ENCODE results near the gene MAGI1. TPM values are rescaled to one million over a fixed set of nuclear protein-coding genes. Genes with fewer than 3 reads are reported as not detected.

Gene MAGI1
- polyA plus RNA-seq, 1 of the 3 experiments (the other 2 are of a cell fraction), result 10.3 TPM

DNA sequence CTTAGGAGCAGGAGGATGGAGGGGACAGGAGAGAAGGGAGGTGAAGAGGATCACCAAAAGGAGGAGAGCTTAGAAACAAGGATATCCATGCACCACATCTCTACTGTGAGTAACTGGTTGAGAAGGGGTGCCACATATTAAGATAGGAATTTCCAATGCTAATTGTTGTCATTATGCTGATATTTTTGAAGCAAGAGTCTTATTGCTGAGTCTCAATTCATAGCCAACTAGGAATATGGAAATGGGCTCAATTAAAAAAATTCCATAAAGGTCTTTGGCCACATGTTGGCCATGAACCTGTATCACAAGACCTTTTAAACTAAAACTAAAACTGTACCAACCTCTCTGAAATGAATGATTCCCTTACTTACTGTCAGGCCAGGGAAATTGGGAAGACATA lies 642.6 kb downstream of the MAGI1 start:
- no peak overlapping the region for H3K4me2 ChIP-seq

DNA sequence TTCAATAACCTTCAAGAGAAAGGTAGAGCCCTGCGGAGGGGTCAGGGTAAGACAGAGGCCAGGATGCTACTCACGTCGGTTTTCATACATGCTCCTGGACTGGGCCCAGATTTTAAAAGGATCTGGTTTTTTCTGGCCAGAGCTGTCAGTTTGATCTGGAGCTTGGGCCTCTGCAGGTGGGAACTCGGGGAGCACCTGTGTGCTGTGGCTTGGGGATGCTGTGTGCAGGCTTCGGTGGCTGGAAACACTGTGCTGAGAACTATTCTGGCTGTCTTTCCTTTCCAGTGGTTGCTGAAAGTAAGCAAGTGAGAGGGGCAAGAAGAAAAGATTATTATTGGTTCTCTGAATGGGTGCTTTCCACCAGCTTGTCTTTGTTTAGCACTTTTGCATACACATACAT lies 647.6 kb downstream of the MAGI1 start:
- no peaks in the 10 kb centered on the region for H4K20me1 ChIP-seq (ENCODE audit: insufficient read depth)
- no peak overlapping the region for H3K4me3 ChIP-seq (ENCODE audit: low read depth in 2 of 2, low read length in 1 of 2)
- POLR2A ChIA-PET, result no interaction called here
- no peak overlapping the region for H3K9ac ChIP-seq
- no peak overlapping the region for H3K27ac ChIP-seq (ENCODE audit: low read depth in 2 of 2, low read length in 1 of 2)
- no peaks in the 10 kb centered on the region for H3K27me3 ChIP-seq (ENCODE audit: insufficient read depth)
- no peak for DNase-seq
- no peak overlapping the region for H2AFZ ChIP-seq (ENCODE audit: low read depth)
- peaks cover 0 to 2% of the 10 kb centered on the region in 2 experiments for H3K36me3 ChIP-seq (replicated peaks in 1 of 2; ENCODE audit: control insufficient read depth in 1 of 2, insufficient read depth in 2 of 2, low read length in 1 of 2)
- H3K9me3 ChIP-seq, result no peaks in the 10 kb centered on the region
- no peaks in the 10 kb centered on the region for H3K9me2 ChIP-seq
- H3K4me2 ChIP-seq, result no peak overlapping the region
- H3K4me1 ChIP-seq (ENCODE audit: control insufficient read depth in 1 of 2, insufficient read depth in 2 of 2, low read depth in 1 of 2, low read length in 1 of 2), result no peaks in the 10 kb centered on the region; a peak in 1 of 4 replicates
- no peaks in the 10 kb centered on the region for H3K79me2 ChIP-seq (ENCODE audit: insufficient read depth)
- CTCF ChIA-PET, result interaction anchor here (1.1 to 1.4 kb wide), 2 partner anchors 11 to 48 kb away, joined by 3 read pairs; no protein-coding TSS in a partner anchor
- 81% methylated on average over 5 of the region's 5 CpGs for WGBS (ENCODE audit: low lambda C conversion rate)
- no peaks in the 10 kb centered on the region for H3F3A ChIP-seq (replicated peaks; ENCODE audit: insufficient read depth)
- no peak for TF ChIP-seq NRF1 (IDR thresholded peaks at IDR 0.05; ENCODE audit: low read depth, low read length)
- TF ChIP-seq, protein P1, sequence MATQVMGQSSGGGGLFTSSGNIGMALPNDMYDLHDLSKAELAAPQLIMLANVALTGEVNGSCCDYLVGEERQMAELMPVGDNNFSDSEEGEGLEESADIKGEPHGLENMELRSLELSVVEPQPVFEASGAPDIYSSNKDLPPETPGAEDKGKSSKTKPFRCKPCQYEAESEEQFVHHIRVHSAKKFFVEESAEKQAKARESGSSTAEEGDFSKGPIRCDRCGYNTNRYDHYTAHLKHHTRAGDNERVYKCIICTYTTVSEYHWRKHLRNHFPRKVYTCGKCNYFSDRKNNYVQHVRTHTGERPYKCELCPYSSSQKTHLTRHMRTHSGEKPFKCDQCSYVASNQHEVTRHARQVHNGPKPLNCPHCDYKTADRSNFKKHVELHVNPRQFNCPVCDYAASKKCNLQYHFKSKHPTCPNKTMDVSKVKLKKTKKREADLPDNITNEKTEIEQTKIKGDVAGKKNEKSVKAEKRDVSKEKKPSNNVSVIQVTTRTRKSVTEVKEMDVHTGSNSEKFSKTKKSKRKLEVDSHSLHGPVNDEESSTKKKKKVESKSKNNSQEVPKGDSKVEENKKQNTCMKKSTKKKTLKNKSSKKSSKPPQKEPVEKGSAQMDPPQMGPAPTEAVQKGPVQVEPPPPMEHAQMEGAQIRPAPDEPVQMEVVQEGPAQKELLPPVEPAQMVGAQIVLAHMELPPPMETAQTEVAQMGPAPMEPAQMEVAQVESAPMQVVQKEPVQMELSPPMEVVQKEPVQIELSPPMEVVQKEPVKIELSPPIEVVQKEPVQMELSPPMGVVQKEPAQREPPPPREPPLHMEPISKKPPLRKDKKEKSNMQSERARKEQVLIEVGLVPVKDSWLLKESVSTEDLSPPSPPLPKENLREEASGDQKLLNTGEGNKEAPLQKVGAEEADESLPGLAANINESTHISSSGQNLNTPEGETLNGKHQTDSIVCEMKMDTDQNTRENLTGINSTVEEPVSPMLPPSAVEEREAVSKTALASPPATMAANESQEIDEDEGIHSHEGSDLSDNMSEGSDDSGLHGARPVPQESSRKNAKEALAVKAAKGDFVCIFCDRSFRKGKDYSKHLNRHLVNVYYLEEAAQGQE (IDR thresholded peaks at IDR 0.05; ENCODE audit: low read depth, low read length), result no peak
- no peak for TF ChIP-seq MXI1 (IDR thresholded peaks at IDR 0.05; ENCODE audit: low read depth, low read length)
- no peak for TF ChIP-seq RXRA (IDR thresholded peaks at IDR 0.05; ENCODE audit: borderline replicate concordance, low read depth)
- TF ChIP-seq, protein P2, sequence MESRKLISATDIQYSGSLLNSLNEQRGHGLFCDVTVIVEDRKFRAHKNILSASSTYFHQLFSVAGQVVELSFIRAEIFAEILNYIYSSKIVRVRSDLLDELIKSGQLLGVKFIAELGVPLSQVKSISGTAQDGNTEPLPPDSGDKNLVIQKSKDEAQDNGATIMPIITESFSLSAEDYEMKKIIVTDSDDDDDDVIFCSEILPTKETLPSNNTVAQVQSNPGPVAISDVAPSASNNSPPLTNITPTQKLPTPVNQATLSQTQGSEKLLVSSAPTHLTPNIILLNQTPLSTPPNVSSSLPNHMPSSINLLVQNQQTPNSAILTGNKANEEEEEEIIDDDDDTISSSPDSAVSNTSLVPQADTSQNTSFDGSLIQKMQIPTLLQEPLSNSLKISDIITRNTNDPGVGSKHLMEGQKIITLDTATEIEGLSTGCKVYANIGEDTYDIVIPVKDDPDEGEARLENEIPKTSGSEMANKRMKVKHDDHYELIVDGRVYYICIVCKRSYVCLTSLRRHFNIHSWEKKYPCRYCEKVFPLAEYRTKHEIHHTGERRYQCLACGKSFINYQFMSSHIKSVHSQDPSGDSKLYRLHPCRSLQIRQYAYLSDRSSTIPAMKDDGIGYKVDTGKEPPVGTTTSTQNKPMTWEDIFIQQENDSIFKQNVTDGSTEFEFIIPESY (IDR thresholded peaks at IDR 0.05; ENCODE audit: borderline replicate concordance, low read depth), result no peak
- no peak for TF ChIP-seq EP300 (IDR thresholded peaks at IDR 0.05; ENCODE audit: borderline replicate concordance in 1 of 2, low read depth in 1 of 2, low read length in 1 of 2)
- TF ChIP-seq, protein P3, sequence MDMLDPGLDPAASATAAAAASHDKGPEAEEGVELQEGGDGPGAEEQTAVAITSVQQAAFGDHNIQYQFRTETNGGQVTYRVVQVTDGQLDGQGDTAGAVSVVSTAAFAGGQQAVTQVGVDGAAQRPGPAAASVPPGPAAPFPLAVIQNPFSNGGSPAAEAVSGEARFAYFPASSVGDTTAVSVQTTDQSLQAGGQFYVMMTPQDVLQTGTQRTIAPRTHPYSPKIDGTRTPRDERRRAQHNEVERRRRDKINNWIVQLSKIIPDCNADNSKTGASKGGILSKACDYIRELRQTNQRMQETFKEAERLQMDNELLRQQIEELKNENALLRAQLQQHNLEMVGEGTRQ (IDR thresholded peaks at IDR 0.05; ENCODE audit: borderline replicate concordance, low read depth, low read length), result no peak
- no peak for TF ChIP-seq SIN3A (IDR thresholded peaks at IDR 0.05; ENCODE audit: borderline replicate concordance, low read depth, low read length)
- TF ChIP-seq FOXM1 (IDR thresholded peaks at IDR 0.05; ENCODE audit: low read depth), result no peak

More for the DNA sequence above, 642.6 kb downstream of the MAGI1 start:
- Histone ChIP-seq H2AFZ (ENCODE audit: low read depth) (no peak overlapping the region), H3K9ac (no peak overlapping the region), H3K4me3 (ENCODE audit: low read depth in 2 of 2, low read length in 1 of 2) (no peak overlapping the region), H3K79me2 (ENCODE audit: insufficient read depth) (no peaks in the 10 kb centered on the region), H3K27me3 (ENCODE audit: insufficient read depth) (no peaks in the 10 kb centered on the region), H3K27ac (ENCODE audit: low read depth in 2 of 2, low read length in 1 of 2) (no peak overlapping the region), H4K20me1 (ENCODE audit: insufficient read depth) (no peaks in the 10 kb centered on the region), H3K9me3 (no peaks in the 10 kb centered on the region), H3F3A (replicated peaks; ENCODE audit: insufficient read depth) (no peaks in the 10 kb centered on the region), H3K36me3 (replicated peaks in 1 of 2; ENCODE audit: control insufficient read depth in 1 of 2, insufficient read depth in 2 of 2, low read length in 1 of 2) (peaks cover 0 to 3% of the 10 kb centered on the region in 2 experiments), H3K4me1 (ENCODE audit: control insufficient read depth in 1 of 2, insufficient read depth in 2 of 2, low read depth in 1 of 2, low read length in 1 of 2) (no peaks in the 10 kb centered on the region; a peak in 1 of 4 replicates), H3K9me2 (no peaks in the 10 kb centered on the region)
- ChIA-PET CTCF (interaction anchor here (0.7 kb wide), 1 partner anchor 354 kb away, joined by 4 read pairs; no protein-coding TSS in a partner anchor), POLR2A (no interaction called here)
- TF ChIP-seq, protein P4, sequence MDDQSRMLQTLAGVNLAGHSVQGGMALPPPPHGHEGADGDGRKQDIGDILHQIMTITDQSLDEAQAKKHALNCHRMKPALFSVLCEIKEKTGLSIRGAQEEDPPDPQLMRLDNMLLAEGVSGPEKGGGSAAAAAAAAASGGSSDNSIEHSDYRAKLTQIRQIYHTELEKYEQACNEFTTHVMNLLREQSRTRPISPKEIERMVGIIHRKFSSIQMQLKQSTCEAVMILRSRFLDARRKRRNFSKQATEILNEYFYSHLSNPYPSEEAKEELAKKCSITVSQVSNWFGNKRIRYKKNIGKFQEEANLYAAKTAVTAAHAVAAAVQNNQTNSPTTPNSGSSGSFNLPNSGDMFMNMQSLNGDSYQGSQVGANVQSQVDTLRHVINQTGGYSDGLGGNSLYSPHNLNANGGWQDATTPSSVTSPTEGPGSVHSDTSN (IDR thresholded peaks at IDR 0.05), result no peak
- TF ChIP-seq ELF1 (IDR thresholded peaks at IDR 0.05) (no peak), RCOR1 (IDR thresholded peaks at IDR 0.05; ENCODE audit: low read length) (no peak), EZH2phosphoT487 (IDR thresholded peaks at IDR 0.05; ENCODE audit: borderline replicate concordance, low read depth) (no peak), NRF1 (IDR thresholded peaks at IDR 0.05; ENCODE audit: low read depth, low read length) (no peak), FOXM1 (IDR thresholded peaks at IDR 0.05; ENCODE audit: low read depth) (no peak), POLR2AphosphoS5 (IDR thresholded peaks at IDR 0.05; ENCODE audit: low read depth, low read length) (no peak), SMC3 (IDR thresholded peaks at IDR 0.05; ENCODE audit: low read depth, low read length) (no peak), YY1 (IDR thresholded peaks at IDR 0.05; ENCODE audit: low read depth) (no peak)
- TF ChIP-seq, protein P5, sequence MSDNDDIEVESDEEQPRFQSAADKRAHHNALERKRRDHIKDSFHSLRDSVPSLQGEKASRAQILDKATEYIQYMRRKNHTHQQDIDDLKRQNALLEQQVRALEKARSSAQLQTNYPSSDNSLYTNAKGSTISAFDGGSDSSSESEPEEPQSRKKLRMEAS (IDR thresholded peaks at IDR 0.05; ENCODE audit: low read depth), result no peak
- TF ChIP-seq, protein P6, sequence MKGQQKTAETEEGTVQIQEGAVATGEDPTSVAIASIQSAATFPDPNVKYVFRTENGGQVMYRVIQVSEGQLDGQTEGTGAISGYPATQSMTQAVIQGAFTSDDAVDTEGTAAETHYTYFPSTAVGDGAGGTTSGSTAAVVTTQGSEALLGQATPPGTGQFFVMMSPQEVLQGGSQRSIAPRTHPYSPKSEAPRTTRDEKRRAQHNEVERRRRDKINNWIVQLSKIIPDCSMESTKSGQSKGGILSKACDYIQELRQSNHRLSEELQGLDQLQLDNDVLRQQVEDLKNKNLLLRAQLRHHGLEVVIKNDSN (IDR thresholded peaks at IDR 0.05; ENCODE audit: borderline replicate concordance, low read depth), result no peak
- TF ChIP-seq, protein P3 (IDR thresholded peaks at IDR 0.05; ENCODE audit: borderline replicate concordance, low read depth, low read length), result no peak
- no peak for DNase-seq

Measured in SK-N-SH (cell line).